IPS-18a (cell line): Measurements from ENCODE around the gene CD14.
"Not testable (repeated sequence)": the region's sequence is repeated elsewhere in the genome, so short reads cannot be mapped to it uniquely, and the experiment has no call there.

Source experiments
- H3K27ac ChIP-seq: one replicate; pipeline ENCODE4 v1.5.1; 2013; ENCODE audit warnings: low read length
- H3K27me3 ChIP-seq: one replicate; pipeline ENCODE4 v1.6.1; 2013; ENCODE audit warnings: mild to moderate bottlenecking, low read length; ENCODE audit not compliant: control insufficient read depth, insufficient read depth
- H3K36me3 ChIP-seq: one replicate; pipeline ENCODE4 v1.6.1; 2013; ENCODE audit warnings: low read depth, low read length; ENCODE audit not compliant: control insufficient read depth
- H3K4me1 ChIP-seq: one replicate; pipeline ENCODE4 v1.6.1; 2013; ENCODE audit warnings: low read depth, low read length; ENCODE audit not compliant: control insufficient read depth
- H3K4me3 ChIP-seq: one replicate; pipeline ENCODE4 v1.5.1; 2013; ENCODE audit warnings: low read length
- H3K9ac ChIP-seq: one replicate; pipeline ENCODE4 v1.6.1; 2013; ENCODE audit warnings: mild to moderate bottlenecking, low read length, moderate library complexity
- H3K9me3 ChIP-seq: one replicate; pipeline ENCODE4 v1.6.1; 2013; ENCODE audit warnings: low read depth, low read length; ENCODE audit not compliant: control insufficient read depth

The CD14 gene

DNA sequence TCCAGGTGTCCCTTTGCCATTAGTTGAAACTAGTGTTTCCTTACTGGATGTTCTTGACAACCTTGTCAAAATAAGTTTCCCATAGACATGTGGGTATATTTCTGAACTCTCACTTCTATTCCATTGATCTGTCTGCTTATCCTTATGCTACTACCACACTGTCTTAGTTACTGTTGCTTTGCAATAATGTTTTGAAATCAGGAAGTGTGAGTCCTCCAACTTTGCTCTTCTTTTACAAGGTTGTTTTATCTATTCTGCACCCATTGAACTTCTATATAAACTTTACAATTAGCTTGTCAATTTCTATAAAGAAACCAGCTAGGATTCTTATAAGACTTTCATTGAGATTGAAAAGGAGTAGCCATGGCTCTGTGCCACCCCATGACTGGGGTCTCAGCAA lies 24.3 kb downstream of the CD14 start:
- Histone ChIP-seq H3K27me3 (no peaks in the 10 kb centered on the region), H3K4me1 (no peaks in the 10 kb centered on the region), H3K9me3 (peaks cover 3% of the 10 kb centered on the region), H3K36me3 (no peaks in the 10 kb centered on the region), H3K9ac (no peak overlapping the region), H3K4me3 (no peak overlapping the region), H3K27ac (no peak overlapping the region)

DNA sequence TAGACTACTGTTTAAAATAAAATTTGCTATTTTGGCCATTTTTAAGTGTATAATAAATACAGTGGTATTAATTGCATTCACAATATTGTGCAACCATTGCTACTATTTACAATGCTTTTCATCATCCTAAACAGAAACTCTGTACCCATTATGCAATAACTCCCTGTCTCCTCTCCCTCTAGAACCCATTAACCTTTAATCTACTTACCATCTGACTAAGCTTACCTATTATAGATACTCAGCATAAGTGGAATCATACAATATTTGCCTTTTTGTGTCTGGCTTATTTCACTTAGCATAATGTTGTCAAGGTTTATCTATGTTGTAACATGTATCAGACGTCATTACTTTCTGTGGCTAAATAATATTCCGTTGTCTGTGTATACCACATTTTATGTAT lies 25.9 kb downstream of the CD14 start:
- Histone ChIP-seq H3K4me3 (no peak overlapping the region), H3K4me1 (no peaks in the 10 kb centered on the region), H3K9ac (no peak overlapping the region), H3K9me3 (peaks cover 3% of the 10 kb centered on the region), H3K27me3 (no peaks in the 10 kb centered on the region), H3K27ac (no peak overlapping the region), H3K36me3 (no peaks in the 10 kb centered on the region)

DNA sequence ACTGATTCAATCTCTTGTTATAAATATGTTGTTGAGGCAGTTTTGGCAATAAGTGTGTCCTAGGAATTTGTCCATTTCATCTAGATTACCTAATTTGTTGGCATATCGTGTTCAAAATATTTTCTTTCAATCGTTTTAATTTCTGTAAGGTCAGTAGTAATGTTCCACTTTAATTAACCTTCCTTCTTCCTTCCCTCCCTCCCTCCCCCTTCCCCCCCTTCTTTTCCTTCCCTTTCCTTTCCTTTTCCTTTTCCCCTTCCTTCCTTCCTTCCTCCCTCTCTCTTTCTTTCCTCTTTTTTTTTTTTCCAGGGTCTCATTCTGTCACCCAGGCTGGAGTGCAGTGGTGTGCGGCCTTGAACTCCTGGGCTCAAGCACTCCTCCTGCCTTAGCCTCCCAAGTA lies 27.1 kb downstream of the CD14 start:
- Histone ChIP-seq H3K36me3 (no peaks in the 10 kb centered on the region), H3K27ac (no peak overlapping the region), H3K4me1 (no peaks in the 10 kb centered on the region), H3K4me3 (no peak overlapping the region), H3K27me3 (no peaks in the 10 kb centered on the region), H3K9me3 (peaks cover 3% of the 10 kb centered on the region), H3K9ac (no peak overlapping the region)

GRCh38 chr5:140603734-140604133 lies 29.2 kb downstream of the CD14 start:
- Histone ChIP-seq H3K27ac (no peak overlapping the region), H3K36me3 (no peaks in the 10 kb centered on the region), H3K27me3 (no peaks in the 10 kb centered on the region), H3K4me1 (no peaks in the 10 kb centered on the region), H3K9me3 (no peaks in the 10 kb centered on the region), H3K4me3 (no peak overlapping the region), H3K9ac (no peak overlapping the region)

- not testable (repeated sequence) for H3K27me3 ChIP-seq, H3K9me3 ChIP-seq, H3K9ac ChIP-seq, H3K4me3 ChIP-seq, H3K27ac ChIP-seq, H3K4me1 ChIP-seq, H3K36me3 ChIP-seq
These were observed 29.6 kb downstream of the CD14 start for GRCh38 chr5:140603446-140603698.

DNA sequence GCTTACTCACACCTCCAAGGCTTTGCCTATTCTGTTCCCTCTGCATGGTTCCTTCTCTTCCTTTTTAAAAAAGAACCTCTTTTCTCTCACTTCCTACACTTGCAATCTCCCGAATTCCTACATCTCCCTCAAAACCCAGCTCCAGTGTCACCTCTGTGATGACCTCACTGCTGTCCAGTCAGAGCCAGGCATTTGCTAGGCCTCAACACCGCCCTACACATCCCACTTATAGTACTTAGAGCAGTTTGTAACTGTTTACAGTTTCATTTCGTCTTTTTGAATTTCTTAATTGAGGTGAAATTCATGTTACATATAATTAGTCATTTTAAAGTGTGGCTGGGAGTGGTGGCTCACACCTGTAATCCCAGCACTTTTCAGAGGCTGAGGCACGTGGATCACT lies 30.8 kb downstream of the CD14 start:
- Histone ChIP-seq H3K9me3 (no peaks in the 10 kb centered on the region), H3K4me3 (no peak overlapping the region), H3K36me3 (no peaks in the 10 kb centered on the region), H3K4me1 (no peaks in the 10 kb centered on the region), H3K9ac (no peak overlapping the region), H3K27me3 (no peaks in the 10 kb centered on the region), H3K27ac (no peak overlapping the region)

GRCh38 chr5:140600096-140600495 lies 32.9 kb downstream of the CD14 start:
- H3K27ac ChIP-seq, result no peak overlapping the region
- no peaks in the 10 kb centered on the region for H3K4me1 ChIP-seq
- H3K36me3 ChIP-seq, result no peaks in the 10 kb centered on the region
- no peaks in the 10 kb centered on the region for H3K27me3 ChIP-seq
- no peak overlapping the region for H3K9ac ChIP-seq
- H3K9me3 ChIP-seq, result no peaks in the 10 kb centered on the region
- no peak overlapping the region for H3K4me3 ChIP-seq

- Histone ChIP-seq H3K9me3 (no peaks in the 10 kb centered on the region), H3K4me3 (no peak overlapping the region), H3K9ac (no peak overlapping the region), H3K4me1 (no peaks in the 10 kb centered on the region), H3K27ac (no peak overlapping the region), H3K27me3 (no peaks in the 10 kb centered on the region), H3K36me3 (no peaks in the 10 kb centered on the region)
These were observed 34.1 kb downstream of the CD14 start for GRCh38 chr5:140598836-140599235.

- H3K36me3 ChIP-seq, result no peaks in the 10 kb centered on the region
- no peak overlapping the region for H3K9ac ChIP-seq
- no peak overlapping the region for H3K27ac ChIP-seq
- no peaks in the 10 kb centered on the region for H3K9me3 ChIP-seq
- no peaks in the 10 kb centered on the region for H3K27me3 ChIP-seq
- H3K4me1 ChIP-seq, result no peaks in the 10 kb centered on the region
- no peak overlapping the region for H3K4me3 ChIP-seq
These were observed 36.6 kb downstream of the CD14 start for GRCh38 chr5:140596321-140596741.

DNA sequence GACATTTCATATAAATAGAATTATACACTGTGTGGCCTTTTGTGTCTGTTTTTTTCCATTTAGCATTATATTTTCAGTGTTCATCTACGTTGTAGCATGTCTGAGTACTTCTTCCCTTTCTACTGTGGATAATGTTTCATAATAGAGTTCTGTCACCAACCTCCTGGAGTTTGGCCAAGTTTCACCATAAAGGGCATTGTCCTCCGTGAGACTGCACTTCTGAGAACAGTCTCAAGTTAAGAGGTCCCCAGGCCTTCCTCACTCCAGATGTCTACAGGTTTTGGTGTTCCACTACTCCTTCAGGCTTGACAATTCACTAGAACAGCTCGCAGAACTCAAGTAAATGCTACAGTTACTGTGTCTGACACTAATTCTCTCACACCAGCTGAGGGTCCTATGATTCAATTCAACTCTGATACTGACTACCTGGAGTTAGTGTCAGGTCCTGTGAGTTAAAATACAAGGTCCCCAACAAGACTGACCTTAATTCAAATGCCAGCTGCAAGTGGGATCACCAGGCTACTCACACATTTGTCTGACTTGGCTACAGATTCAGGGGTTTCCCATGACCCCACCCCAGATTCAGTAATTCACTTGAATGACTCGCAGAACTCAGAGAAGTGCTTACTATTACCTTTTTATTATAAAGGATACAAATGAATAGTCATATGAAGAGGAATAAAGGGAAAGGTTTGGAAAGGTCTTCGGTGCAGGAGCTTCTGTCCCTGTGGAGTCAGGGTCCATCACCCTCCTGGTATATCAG lies 37.3 kb downstream of the CD14 start:
- no peak overlapping the region for H3K9ac ChIP-seq
- H3K4me3 ChIP-seq, result no peak overlapping the region
- no peak overlapping the region for H3K27ac ChIP-seq
- H3K27me3 ChIP-seq, result no peaks in the 10 kb centered on the region
- H3K9me3 ChIP-seq, result no peaks in the 10 kb centered on the region
- H3K36me3 ChIP-seq, result no peaks in the 10 kb centered on the region
- no peaks in the 10 kb centered on the region for H3K4me1 ChIP-seq

GRCh38 chr5:140594169-140594568 lies 38.8 kb downstream of the CD14 start:
- Histone ChIP-seq H3K9me3 (no peaks in the 10 kb centered on the region), H3K4me1 (no peaks in the 10 kb centered on the region), H3K27ac (no peak overlapping the region), H3K9ac (no peak overlapping the region), H3K27me3 (no peaks in the 10 kb centered on the region), H3K36me3 (no peaks in the 10 kb centered on the region), H3K4me3 (no peak overlapping the region)

- not testable (repeated sequence) for H3K9me3 ChIP-seq, H3K27me3 ChIP-seq, H3K9ac ChIP-seq, H3K4me1 ChIP-seq, H3K27ac ChIP-seq, H3K4me3 ChIP-seq, H3K36me3 ChIP-seq
These were observed 39.9 kb downstream of the CD14 start for GRCh38 chr5:140593070-140593469.
